GM12878 (cell line): Measurements from ENCODE around the gene ACSF2. TPM values are rescaled to one million over a fixed set of nuclear protein-coding genes. Genes with fewer than 3 reads are reported as not detected.

Experiments
- ATAC-seq: fragments of 200-7000 bp; cut with Tn5 transposase; 3 replicates; pipeline ENCODE4 v1.9.1; 2020; ENCODE audit warnings: mild to moderate bottlenecking, moderate library complexity
- BruUV-seq: library from RNA; stranded (reverse); fragments of 400-500 nt; replicated peaks from 2 replicates; lab custom pipeline; 2021; lab: Mats Ljungman, UMichigan
- CTCF ChIA-PET: fragments of 300-600 bp; sonication (Branson Sonifier 250); formaldehyde crosslinking; extraction: SDS; loops from one replicate; lab custom pipeline; 2021; ENCODE audit warnings: inconsistent platforms; lab: Yijun Ruan, JAX
- POLR2A ChIA-PET: fragments of 350-600 bp; formaldehyde crosslinking; extraction: SDS; loops from one replicate; lab custom pipeline; 2021; ENCODE audit warnings: inconsistent platforms; lab: Charles Lee
- RAD21 ChIA-PET: fragments of 300-600 bp; sonication (Branson Sonifier 250); formaldehyde crosslinking; loops from one replicate; lab custom pipeline; 2023; ENCODE audit warnings: antibody characterized with exemption; ENCODE audit not compliant: unreplicated experiment; lab: Charles Lee
- SMC1A ChIA-PET: fragments of 300-600 bp; sonication (Branson Sonifier 250); formaldehyde crosslinking; loops from one replicate; lab custom pipeline; 2023; ENCODE audit not compliant: unreplicated experiment, uncharacterized antibody; lab: Charles Lee
- DNase-seq: peaks from one replicate; pipeline ENCODE4 v3.0.0-alpha.2; 2011; ENCODE audit warnings: low read depth, low spot score
- FAIRE-seq: peaks from 3 replicates; lab custom pipeline; 2011; peaks lifted over from hg19 to GRCh38; lab: Jason Lieb, UNC
- H2AFZ ChIP-seq: 2 replicates; pipeline ENCODE4 v1.6.0; 2011; ENCODE audit warnings: low read depth, low read length, control low read depth; ENCODE audit not compliant: control insufficient read depth
- H3K27ac ChIP-seq: 2 replicates; pipeline ENCODE4 v1.5.1; 2011; ENCODE audit warnings: control low read depth; ENCODE audit not compliant: control insufficient read depth, insufficient read depth
- H3K27me3 ChIP-seq, 2 experiments: replicated peaks in 1 of 2; 2 replicates each; pipeline versions ENCODE4 v1.6.0 to v1.6.1; 2011; ENCODE audit warnings: low read length in 1 of 2; ENCODE audit not compliant: control insufficient read depth in 2 of 2, insufficient read depth in 2 of 2
- H3K36me3 ChIP-seq, 2 experiments: 2 replicates each; pipeline ENCODE4 v1.5.1; 2011; ENCODE audit warnings: low read length in 1 of 2; ENCODE audit not compliant: control insufficient read depth in 2 of 2, insufficient read depth in 2 of 2
- H3K4me1 ChIP-seq: 2 replicates; pipeline ENCODE4 v1.6.1; 2011; ENCODE audit warnings: mild to moderate bottlenecking, low read length, moderate library complexity, mixed read lengths; ENCODE audit not compliant: control insufficient read depth, insufficient read depth
- H3K4me2 ChIP-seq: 2 replicates; pipeline ENCODE4 v1.6.0; 2011; ENCODE audit warnings: control low read depth; ENCODE audit not compliant: control insufficient read depth, insufficient read depth
- H3K4me3 ChIP-seq: fragments of 200-600 bp; sonication (generic); 2 replicates; pipeline ENCODE4 v1.5.1; 2016
- H3K79me2 ChIP-seq: 2 replicates; pipeline ENCODE4 v1.6.0; 2011; ENCODE audit warnings: low read length; ENCODE audit not compliant: control insufficient read depth, insufficient read depth
- H3K9ac ChIP-seq: 2 replicates; pipeline ENCODE4 v1.8.0; 2011; ENCODE audit warnings: low read length, control low read depth, mixed read lengths; ENCODE audit not compliant: control insufficient read depth, insufficient read depth
- H3K9me3 ChIP-seq: replicated peaks from 3 replicates; pipeline ENCODE4 v1.5.1; 2011; ENCODE audit warnings: mild to moderate bottlenecking, low read length; ENCODE audit not compliant: control insufficient read depth, insufficient read depth
- H4K20me1 ChIP-seq: 2 replicates; pipeline ENCODE4 v1.6.0; 2011; ENCODE audit not compliant: control insufficient read depth, insufficient read depth
- CBX5 ChIP-seq: sonication (generic); IDR thresholded peaks from 2 replicates; pipeline ENCODE4 v1.6.1; 2016; ENCODE audit warnings: low read depth, moderate library complexity, mild to moderate bottlenecking, inconsistent platforms
- NFYB ChIP-seq: IDR thresholded peaks from 2 replicates; pipeline ENCODE4 v1.6.1; 2011; ENCODE audit warnings: low read depth, mild to moderate bottlenecking, low read length, improper control_type of control experiment, moderate library complexity; ENCODE audit not compliant: insufficient read depth
- SMAD5 ChIP-seq: IDR thresholded peaks from 2 replicates; pipeline ENCODE4 v1.6.1; 2016; ENCODE audit warnings: antibody characterized with exemption, low read depth
- SP1 ChIP-seq: IDR thresholded peaks from one replicate; pipeline ENCODE4 v1.6.1; 2011; ENCODE audit warnings: low read depth, low read length
- SREBF1 ChIP-seq: IDR thresholded peaks from 2 replicates; pipeline ENCODE4 v1.6.1; 2012; ENCODE audit warnings: mild to moderate bottlenecking, low read length
- WGBS: methylation state at CpG from one replicate; pipeline ENCODE4 v1.1.6; 2016; ENCODE audit warnings: low lambda C conversion rate; ENCODE audit not compliant: insufficient replicate concordance, insufficient coverage; ENCODE audit errors: missing lambda C conversion rate; 5-methylcytosine and 5-hydroxymethylcytosine counted together
- in situ Hi-C: fragments of 300-500 bp; cut with MboI; formaldehyde crosslinking; loops from 9 replicates; pipeline ENCODE4 v1.14.3; 2018; ENCODE audit warnings: mixed read lengths
- intact Hi-C: fragments of 100-400 bp; cut with micrococcal nuclease; formaldehyde crosslinking; loops from one replicate; pipeline ENCODE4 v1.14.2; 2022; ENCODE audit not compliant: unreplicated experiment
- polyA plus RNA-seq, 11 experiments: library from polyadenylated mRNA; depleted of rRNA in 4 of 11; unstranded in 6 of 11; stranded (reverse) in 5 of 11; fragments of >200 nt; fragmentation: Nextera tagmentation in 4 of 11; fragmentation: Illumina TruSeq in 1 of 11; extraction: Ambion mirVana in 4 of 11; extraction: Trizol in 1 of 11; gene quantifications; 1 replicate in 1 of 11; 2 replicates in 10 of 11; pipeline versions ENCODE4 v1.2.1 to v1.2.3, GENCODE V29; 2011 to 2016; ENCODE audit warnings: inconsistent platforms in 2 of 11, missing spikeins in 2 of 11, low read depth in 1 of 11
- total RNA-seq, 4 experiments: library from RNA; depleted of rRNA in 3 of 4; stranded (reverse); fragments of >200 nt in 3 of 4; fragmentation: Illumina TruSeq in 1 of 4; extraction: Trizol in 1 of 4; gene quantifications; 2 replicates each; pipeline versions ENCODE4 v1.2.1 to v1.2.3, GENCODE V29; 2013 to 2021
- TF ChIP-seq, protein P1 (sequence below): fragments of 450-650 bp; IDR thresholded peaks from 2 replicates; pipeline ENCODE4 v1.6.1; 2016; ENCODE audit warnings: mild to moderate bottlenecking
- TF ChIP-seq, protein P2 (sequence below): IDR thresholded peaks from 2 replicates; pipeline ENCODE4 v1.6.1; 2011; ENCODE audit warnings: low read depth, low read length, improper control_type of control experiment, borderline replicate concordance
- TF ChIP-seq, protein P3 (sequence below): IDR thresholded peaks from 2 replicates; pipeline ENCODE4 v1.6.1; 2012; ENCODE audit warnings: low read length, inconsistent platforms
- TF ChIP-seq, protein P4 (sequence below): IDR thresholded peaks from 2 replicates; pipeline ENCODE4 v1.6.1; 2011; ENCODE audit warnings: borderline replicate concordance, low read depth, mild to moderate bottlenecking, moderate library complexity, low read length; ENCODE audit not compliant: insufficient read depth, poor library complexity, severe bottlenecking

The ACSF2 gene
- total and polyA plus RNA-seq, 10 of the 15 experiments (the other 5 are each of a cell fraction or from before 2014, with no cell fraction given), result 7.1 to 32.8 (median 16.8) TPM

- TF ChIP-seq, protein P1, sequence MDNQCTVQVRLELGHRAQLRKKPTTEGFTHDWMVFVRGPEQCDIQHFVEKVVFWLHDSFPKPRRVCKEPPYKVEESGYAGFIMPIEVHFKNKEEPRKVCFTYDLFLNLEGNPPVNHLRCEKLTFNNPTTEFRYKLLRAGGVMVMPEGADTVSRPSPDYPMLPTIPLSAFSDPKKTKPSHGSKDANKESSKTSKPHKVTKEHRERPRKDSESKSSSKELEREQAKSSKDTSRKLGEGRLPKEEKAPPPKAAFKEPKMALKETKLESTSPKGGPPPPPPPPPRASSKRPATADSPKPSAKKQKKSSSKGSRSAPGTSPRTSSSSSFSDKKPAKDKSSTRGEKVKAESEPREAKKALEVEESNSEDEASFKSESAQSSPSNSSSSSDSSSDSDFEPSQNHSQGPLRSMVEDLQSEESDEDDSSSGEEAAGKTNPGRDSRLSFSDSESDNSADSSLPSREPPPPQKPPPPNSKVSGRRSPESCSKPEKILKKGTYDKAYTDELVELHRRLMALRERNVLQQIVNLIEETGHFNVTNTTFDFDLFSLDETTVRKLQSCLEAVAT, result no peak
- TF ChIP-seq, protein P2, sequence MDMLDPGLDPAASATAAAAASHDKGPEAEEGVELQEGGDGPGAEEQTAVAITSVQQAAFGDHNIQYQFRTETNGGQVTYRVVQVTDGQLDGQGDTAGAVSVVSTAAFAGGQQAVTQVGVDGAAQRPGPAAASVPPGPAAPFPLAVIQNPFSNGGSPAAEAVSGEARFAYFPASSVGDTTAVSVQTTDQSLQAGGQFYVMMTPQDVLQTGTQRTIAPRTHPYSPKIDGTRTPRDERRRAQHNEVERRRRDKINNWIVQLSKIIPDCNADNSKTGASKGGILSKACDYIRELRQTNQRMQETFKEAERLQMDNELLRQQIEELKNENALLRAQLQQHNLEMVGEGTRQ, result no peak
- no peak for TF ChIP-seq SREBF1
- TF ChIP-seq, all 136 proteins: peak for 0
These were observed 33.7 kb downstream of the ACSF2 start (continued) for GRCh38 chr17:50459756-50460155.

GRCh38 chr17:50460831-50461526 is 35.0 kb downstream of the ACSF2 start:
- no peak for FAIRE-seq

More at GRCh38 chr17:50460831-50461526, 35.0 kb downstream of the ACSF2 start:
- SMC1A ChIA-PET, result no interaction called here
- Histone ChIP-seq H3K27me3 (no peaks in the 10 kb centered on the region; a peak in 1 of 4 replicates), H3K4me1 (no peaks in the 10 kb centered on the region), H3K9ac (no peak overlapping the region), H2AFZ (no peak overlapping the region), H4K20me1 (no peaks in the 10 kb centered on the region), H3K79me2 (no peaks in the 10 kb centered on the region), H3K4me2 (no peak overlapping the region), H3K9me3 (no peaks in the 10 kb centered on the region), H3K27ac (no peak overlapping the region), H3K36me3 (no peaks in the 10 kb centered on the region), H3K4me3 (no peak overlapping the region)
- no peak for TF ChIP-seq SMAD5
- TF ChIP-seq CBX5, result no peak
- no peak for TF ChIP-seq NFYB
- TF ChIP-seq, protein P3, sequence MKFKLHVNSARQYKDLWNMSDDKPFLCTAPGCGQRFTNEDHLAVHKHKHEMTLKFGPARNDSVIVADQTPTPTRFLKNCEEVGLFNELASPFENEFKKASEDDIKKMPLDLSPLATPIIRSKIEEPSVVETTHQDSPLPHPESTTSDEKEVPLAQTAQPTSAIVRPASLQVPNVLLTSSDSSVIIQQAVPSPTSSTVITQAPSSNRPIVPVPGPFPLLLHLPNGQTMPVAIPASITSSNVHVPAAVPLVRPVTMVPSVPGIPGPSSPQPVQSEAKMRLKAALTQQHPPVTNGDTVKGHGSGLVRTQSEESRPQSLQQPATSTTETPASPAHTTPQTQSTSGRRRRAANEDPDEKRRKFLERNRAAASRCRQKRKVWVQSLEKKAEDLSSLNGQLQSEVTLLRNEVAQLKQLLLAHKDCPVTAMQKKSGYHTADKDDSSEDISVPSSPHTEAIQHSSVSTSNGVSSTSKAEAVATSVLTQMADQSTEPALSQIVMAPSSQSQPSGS, result no peak
- TF ChIP-seq, protein P4, sequence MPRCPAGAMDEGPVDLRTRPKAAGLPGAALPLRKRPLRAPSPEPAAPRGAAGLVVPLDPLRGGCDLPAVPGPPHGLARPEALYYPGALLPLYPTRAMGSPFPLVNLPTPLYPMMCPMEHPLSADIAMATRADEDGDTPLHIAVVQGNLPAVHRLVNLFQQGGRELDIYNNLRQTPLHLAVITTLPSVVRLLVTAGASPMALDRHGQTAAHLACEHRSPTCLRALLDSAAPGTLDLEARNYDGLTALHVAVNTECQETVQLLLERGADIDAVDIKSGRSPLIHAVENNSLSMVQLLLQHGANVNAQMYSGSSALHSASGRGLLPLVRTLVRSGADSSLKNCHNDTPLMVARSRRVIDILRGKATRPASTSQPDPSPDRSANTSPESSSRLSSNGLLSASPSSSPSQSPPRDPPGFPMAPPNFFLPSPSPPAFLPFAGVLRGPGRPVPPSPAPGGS, result no peak
- no peak for TF ChIP-seq SP1
- DNase-seq (no peak), ATAC-seq (no peak)
- no TSS peak for BruUV-seq
- CTCF ChIA-PET, result no interaction called here
- RAD21 ChIA-PET, result no interaction called here
- POLR2A ChIA-PET, result interaction anchor here (0.6 kb wide), 1 partner anchor 205 kb away, joined by 8 read pairs; no protein-coding TSS in a partner anchor
- intact Hi-C loops, result no loop called here
- 74% methylated on average over 9 of the region's 9 CpGs for WGBS
- in situ Hi-C loops, result no loop called here
